ENCODE results near the gene DCLRE1C. TPM values are rescaled to one million over a fixed set of nuclear protein-coding genes. Genes with fewer than 3 reads are reported as not detected.
A peak's percentile ranks its signal among the peaks of the same experiment; 100 is the strongest.

The DCLRE1C gene
- total and polyA plus RNA-seq, 9 of the 15 experiments (the other 6 are each of a cell fraction or from before 2014, with no cell fraction given), result 8.8 to 22.2 (median 13.9) TPM

- TF ChIP-seq E2F4 (CRISPR knock-in tag; IDR thresholded peaks at IDR 0.05; ENCODE audit: low read depth), result no peak
- peak; percentile 97 for TF ChIP-seq MEIS2 (IDR thresholded peaks at IDR 0.05; ENCODE audit: partially characterized antibody)
- no peak for TF ChIP-seq HOXB6 (CRISPR knock-in tag; IDR thresholded peaks at IDR 0.05; ENCODE audit: borderline replicate concordance)
- TF ChIP-seq ZNF3 (CRISPR knock-in tag; IDR thresholded peaks at IDR 0.05), result no peak
- peak; percentile 98 for TF ChIP-seq GTF2E2 (tag; IDR thresholded peaks at IDR 0.05)
- no peak for TF ChIP-seq ZNF609 (CRISPR knock-in tag; IDR thresholded peaks at IDR 0.05; ENCODE audit: borderline replicate concordance)
- TF ChIP-seq TAF15 (IDR thresholded peaks at IDR 0.05; ENCODE audit: low read depth, low read length), result no peak
- TF ChIP-seq MEF2A (IDR thresholded peaks at IDR 0.05; ENCODE audit: control insufficient read depth, low read depth, low read length), result no peak
- TF ChIP-seq ZNF184 (CRISPR knock-in tag; IDR thresholded peaks at IDR 0.05), result no peak
- TF ChIP-seq, protein P1, sequence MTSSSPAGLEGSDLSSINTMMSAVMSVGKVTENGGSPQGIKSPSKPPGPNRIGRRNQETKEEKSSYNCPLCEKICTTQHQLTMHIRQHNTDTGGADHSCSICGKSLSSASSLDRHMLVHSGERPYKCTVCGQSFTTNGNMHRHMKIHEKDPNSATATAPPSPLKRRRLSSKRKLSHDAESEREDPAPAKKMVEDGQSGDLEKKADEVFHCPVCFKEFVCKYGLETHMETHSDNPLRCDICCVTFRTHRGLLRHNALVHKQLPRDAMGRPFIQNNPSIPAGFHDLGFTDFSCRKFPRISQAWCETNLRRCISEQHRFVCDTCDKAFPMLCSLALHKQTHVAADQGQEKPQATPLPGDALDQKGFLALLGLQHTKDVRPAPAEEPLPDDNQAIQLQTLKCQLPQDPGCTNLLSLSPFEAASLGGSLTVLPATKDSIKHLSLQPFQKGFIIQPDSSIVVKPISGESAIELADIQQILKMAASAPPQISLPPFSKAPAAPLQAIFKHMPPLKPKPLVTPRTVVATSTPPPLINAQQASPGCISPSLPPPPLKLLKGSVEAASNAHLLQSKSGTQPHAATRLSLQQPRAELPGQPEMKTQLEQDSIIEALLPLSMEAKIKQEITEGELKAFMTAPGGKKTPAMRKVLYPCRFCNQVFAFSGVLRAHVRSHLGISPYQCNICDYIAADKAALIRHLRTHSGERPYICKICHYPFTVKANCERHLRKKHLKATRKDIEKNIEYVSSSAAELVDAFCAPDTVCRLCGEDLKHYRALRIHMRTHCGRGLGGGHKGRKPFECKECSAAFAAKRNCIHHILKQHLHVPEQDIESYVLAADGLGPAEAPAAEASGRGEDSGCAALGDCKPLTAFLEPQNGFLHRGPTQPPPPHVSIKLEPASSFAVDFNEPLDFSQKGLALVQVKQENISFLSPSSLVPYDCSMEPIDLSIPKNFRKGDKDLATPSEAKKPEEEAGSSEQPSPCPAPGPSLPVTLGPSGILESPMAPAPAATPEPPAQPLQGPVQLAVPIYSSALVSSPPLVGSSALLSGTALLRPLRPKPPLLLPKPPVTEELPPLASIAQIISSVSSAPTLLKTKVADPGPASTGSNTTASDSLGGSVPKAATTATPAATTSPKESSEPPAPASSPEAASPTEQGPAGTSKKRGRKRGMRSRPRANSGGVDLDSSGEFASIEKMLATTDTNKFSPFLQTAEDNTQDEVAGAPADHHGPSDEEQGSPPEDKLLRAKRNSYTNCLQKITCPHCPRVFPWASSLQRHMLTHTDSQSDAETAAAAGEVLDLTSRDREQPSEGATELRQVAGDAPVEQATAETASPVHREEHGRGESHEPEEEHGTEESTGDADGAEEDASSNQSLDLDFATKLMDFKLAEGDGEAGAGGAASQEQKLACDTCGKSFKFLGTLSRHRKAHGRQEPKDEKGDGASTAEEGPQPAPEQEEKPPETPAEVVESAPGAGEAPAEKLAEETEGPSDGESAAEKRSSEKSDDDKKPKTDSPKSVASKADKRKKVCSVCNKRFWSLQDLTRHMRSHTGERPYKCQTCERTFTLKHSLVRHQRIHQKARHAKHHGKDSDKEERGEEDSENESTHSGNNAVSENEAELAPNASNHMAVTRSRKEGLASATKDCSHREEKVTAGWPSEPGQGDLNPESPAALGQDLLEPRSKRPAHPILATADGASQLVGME (CRISPR knock-in tag; IDR thresholded peaks at IDR 0.05), result 0 out of 2 replicates have a peak, but pooled peaks have one; percentile 11
- TF ChIP-seq ZNF232 (CRISPR knock-in tag; IDR thresholded peaks at IDR 0.05), result no peak; the same call in 1 of the 2 replicates
- peak; percentile 61; the same call in 1 of the 2 replicates for TF ChIP-seq POLR2A (conservative IDR thresholded peaks at IDR 0.05)
- TF ChIP-seq, protein P2, sequence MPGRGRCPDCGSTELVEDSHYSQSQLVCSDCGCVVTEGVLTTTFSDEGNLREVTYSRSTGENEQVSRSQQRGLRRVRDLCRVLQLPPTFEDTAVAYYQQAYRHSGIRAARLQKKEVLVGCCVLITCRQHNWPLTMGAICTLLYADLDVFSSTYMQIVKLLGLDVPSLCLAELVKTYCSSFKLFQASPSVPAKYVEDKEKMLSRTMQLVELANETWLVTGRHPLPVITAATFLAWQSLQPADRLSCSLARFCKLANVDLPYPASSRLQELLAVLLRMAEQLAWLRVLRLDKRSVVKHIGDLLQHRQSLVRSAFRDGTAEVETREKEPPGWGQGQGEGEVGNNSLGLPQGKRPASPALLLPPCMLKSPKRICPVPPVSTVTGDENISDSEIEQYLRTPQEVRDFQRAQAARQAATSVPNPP (IDR thresholded peaks at IDR 0.05; ENCODE audit: borderline replicate concordance, insufficient read depth, insufficient read length), result no peak
Measured at GRCh38 chr10:14959221-14960057, 5.5 kb upstream of the DCLRE1C start, which contains the start of gene MEIG1 (continued).
